Stimulated activated CD4-positive, alpha-beta T cell treated with anti-CD3 and anti-CD28 coated beads, TNF-alpha, amount 100 ng/mL, for 48 hours (primary cell): Measurements from ENCODE around the gene TTLL5.
A peak's percentile ranks its signal among the peaks of the same experiment; 100 is the strongest.

Source experiments
- DNase-seq, 3 donors: peaks; one replicate each; pipeline ENCODE4 v3.0.0-alpha.2; 2020; ENCODE audit warnings: low read depth in 3 of 3

TTLL5 gene

DNA sequence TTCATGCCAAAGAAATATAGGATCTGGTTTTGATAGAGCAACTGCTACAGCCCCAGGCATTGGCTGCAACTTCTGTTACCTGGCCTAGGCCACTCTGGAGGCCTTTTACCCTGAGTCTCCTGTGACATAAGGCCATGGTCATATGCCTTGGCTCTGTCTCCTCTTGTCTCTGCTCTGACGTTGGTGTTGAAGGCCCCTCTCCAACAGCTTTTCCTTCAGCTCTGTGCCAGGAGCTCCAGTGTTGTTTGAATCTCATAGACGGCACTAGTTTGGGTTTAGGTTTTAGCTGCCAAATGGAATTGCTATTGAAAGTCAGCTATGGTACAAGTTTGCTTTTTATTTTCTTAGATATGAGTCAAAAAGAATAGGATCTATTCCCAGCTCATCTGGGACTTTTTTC lies 41.1 kb downstream of the TTLL5 start:
- DNase-seq, result no peak

DNA sequence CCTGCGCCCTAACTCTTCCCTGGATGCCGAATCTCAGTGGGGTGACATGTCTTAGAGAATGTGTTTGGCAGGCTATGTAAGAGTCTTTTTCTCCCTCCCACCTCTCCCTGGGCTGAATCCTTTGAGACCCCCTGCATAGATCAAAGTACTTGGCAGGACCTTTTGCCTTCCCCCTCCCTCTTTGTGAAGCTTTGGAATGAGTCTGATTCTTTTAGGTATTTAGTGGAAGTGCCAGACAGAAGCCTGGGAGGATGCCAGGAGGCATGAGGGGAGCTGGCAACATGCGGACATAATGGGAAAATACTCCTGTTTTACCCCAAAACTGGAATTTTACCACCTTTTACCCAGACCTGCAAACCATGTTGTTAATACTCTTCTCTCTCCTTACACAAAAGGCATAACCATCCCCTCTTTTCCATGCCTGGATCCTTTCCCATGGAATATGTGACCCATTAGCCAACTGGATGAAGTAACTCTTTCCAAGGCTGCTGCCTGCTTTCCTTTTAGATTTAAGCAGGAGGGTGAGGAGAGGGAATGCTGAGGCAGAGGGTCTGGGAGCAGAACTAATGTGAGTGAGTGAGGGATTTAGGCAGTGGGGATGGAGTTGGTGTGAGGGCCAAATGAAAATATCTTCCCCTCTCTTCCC lies 41.7 kb downstream of the TTLL5 start:
- DNase-seq, result no peak

DNA sequence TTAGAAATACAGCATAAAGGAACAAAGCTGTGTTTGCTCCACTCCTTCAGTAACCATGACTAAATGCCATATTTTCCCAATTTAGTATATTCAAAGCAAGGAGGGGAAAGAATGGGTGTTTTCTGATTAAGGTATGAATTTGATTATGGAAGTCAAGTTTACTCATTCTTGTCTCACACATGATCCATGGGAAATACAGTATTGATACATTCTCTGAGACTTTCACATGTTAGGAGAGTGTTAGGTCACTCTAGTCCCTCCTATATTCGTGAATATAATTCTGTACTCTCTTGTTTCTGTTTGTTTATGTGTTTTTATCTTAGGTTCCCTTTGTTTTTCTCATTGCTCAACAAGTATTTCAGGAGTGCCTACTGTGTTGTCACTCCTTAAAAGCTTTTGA lies 42.4 kb downstream of the TTLL5 start:
- DNase-seq, result no peak

DNA sequence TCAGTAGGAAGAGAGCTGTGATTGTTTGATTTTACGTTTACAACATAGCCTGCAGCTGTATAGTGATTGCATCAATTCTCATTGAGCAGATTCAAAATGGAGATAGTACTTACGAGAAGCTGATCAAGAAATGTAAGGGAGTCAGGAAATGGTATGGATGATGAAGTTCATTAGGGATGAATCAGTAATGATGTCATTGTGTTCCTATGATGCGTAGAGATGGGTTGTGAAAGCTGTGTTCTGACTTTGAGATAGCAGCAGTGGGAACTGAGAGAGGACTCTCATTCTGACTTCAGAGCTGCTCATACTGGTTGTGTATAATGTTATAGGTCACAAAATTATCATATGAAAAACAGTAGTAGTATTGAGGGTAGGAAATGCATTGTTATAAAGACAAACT lies 44.0 kb downstream of the TTLL5 start:
- no peak for DNase-seq

DNA sequence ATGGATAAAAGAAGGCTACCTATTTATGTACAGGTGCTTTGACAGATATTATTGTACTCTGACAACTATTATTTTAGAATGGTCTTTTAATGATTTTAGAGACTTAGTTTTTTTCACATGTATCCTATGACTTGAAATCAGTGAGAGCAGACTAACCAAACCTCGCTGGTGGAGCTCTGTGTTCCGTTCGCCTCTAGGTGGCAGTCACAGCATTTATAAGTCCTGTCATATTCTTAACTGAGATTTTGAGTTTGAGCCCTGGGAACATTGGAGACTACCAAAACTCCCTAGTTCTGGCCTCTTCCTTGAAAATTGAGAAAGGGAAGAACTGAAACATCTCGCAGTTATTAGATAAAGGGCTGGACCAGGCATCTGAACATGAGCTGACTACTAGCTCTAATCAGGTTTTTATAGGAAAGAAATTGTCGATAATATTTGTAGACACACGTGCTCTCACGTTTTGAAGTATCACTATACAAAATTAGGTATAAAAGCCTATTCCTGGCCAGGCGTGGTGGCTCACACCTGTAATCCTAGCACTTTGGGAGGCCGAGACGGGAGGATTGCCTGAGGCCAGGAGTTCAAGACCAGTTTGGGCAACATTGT lies 48.3 kb downstream of the TTLL5 start:
- peak in 2 of 3 donors; percentile 18 to 61 for DNase-seq

DNA sequence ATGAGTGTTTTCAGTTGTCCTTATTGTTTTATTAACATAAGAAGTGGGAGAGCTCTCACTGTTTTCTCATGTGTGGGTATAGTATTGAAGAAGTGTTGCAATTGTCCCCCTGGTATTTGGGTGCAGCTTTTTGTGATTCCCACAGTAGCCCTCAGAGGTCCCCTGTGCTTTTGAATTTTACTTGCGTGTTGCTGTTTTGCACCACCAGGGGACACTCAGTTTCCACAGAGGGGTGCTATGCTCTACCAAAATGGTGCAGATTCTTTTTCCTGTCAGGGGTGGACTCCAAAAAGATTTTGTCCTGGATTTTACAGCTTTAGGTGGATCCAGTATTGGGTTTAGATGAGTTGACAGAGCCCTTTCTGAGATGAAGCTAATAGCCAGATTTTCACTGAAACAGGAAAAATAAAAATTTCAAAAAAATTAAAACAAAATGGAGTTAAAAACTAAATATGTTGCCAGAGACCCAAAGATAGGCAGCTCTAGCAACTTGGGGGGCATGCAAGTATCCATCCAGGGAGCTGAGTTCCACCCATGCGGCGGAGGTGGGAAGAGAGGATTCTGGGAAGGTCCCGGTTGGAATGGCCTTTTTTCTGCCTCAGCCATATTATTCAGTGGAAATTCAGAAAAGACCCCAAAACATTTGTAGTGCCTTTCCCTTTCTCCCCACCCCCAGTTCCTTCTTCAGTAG lies 50.2 kb downstream of the TTLL5 start:
- DNase-seq, result no peak

DNA sequence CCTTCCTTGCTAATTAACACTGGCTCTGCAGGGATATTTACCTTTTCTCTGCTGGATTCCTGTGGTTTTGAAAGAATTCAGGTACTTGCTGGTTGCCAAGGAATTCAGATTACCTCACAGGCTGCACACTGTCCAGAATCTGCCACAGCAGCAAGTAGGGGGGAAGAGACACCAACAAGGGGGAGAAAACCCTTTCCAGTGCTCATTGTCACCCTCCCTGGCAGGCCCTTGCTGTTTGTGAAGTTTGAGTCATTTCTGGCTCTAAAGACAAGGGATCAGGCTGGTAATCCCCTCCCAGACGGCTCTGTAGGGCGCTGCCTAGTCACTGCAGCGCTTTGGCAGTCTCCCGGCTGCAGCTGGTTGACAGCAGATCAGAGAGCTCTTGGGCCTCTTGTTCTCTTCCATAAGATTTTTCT lies 50.8 kb downstream of the TTLL5 start:
- no peak for DNase-seq

DNA sequence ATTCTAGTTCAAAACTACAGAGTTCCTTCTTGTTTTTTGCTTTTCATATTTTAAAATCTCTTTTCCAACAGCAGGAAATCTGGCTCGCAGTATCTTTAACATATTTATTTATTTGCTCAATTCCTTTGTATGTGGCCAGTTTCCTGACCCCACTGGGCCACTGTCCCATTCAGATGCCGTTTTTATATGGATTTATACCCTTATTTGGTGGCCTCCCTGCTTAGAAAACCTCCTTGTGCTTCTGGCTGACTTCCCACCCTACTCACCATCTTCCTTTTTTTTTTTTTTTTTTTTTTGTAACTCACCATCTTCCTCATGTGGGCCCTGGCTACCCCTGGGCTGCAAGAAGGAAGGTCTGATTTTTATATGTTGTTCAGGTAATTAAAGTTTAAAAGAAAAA lies 53.9 kb downstream of the TTLL5 start:
- no peak for DNase-seq

DNA sequence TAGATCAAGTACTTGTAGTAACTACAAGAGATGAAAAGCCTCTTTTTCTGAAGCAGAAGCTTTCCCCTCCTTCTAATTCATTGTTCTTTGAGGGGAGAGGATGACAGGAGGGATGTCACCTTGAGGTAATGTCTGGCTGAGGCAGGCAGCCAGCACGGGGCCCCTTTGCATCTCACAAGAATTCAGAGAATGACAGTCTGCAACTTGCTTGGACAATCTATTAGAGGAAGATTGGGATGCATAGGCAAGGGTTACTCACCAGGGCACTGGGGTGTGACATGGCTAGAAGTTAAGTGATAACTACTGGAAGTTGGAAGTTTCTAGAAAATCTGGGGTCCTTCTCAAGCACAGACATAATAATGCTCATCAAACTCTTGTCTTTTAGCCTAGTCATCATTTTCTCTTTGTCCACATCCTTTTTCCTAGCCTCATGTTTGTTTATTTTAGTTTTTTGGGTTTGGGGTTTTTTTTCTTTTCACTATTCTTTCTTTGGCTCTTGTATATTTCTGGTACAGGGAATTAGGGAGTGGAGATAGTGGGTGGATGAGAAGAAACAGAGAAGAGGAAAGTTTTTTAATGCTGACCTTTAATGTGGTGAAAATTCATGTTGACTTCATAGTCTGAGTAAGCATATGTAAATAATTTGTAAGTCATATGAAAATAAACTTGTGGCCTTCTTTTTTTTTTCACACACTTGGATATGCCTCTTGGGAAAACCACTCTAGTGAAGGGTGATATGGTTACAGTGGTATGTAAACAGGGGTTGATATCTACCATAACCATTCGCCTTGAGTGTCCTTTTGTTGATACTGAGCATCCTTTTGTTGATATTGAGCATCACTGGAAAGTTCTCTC lies 55.1 kb downstream of the TTLL5 start:
- no peak for DNase-seq

DNA sequence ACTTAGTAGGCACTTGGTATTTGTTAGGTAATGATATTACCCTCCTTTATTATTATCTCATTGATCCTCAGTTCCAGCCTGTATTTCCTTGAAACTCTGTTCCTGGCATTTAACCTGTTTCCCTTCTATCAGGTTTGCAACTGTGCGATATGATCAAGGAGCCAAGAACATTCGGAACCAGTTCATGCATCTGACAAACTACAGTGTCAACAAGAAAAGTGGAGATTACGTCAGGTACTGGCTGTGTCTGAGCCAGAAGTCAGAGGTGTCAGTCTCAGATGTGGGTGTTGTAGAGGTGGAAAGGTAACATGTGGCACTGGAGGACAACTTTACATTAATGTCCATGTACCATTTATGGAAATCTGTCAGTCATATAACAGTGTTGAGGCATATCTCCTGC lies 56.7 kb downstream of the TTLL5 start:
- DNase-seq, result no peak

DNA sequence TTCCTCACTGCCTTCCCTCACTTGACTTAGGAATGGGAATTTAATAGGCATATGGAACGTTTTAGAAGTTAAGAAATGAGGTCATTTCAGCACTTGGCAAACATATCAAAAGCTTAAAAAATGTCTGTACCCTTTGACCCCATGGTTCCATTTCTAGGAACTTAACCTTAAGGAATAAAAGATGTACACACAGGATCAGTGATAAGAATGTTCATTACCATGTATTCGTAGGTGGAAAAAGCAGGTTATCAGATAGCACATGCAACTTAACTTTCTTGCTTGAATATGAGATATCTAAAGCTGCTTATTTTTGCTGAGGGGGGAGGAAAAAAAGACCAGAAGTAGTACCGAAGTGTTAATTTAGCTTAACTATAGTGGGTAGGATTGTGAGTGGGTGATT lies 57.2 kb downstream of the TTLL5 start:
- no peak for DNase-seq

DNA sequence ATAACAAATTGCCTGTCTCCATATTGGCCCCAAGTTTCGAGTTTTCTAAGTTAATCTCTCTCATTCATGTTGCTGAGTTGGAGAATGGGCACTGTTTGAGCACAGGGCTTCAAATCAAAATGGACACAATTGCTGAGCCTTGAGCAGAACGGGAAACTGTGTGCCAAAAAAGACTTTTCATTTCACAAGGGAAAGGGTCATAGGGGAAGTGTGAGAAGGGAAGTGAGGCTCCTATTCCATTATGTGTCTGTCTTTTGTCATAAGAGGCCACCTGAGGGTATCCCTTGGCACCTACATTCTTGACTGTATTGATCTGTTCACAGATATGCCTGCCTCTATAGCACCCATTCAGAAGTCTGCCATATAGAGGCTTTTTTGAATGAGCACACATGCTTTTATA lies 59.1 kb downstream of the TTLL5 start:
- no peak for DNase-seq

DNA sequence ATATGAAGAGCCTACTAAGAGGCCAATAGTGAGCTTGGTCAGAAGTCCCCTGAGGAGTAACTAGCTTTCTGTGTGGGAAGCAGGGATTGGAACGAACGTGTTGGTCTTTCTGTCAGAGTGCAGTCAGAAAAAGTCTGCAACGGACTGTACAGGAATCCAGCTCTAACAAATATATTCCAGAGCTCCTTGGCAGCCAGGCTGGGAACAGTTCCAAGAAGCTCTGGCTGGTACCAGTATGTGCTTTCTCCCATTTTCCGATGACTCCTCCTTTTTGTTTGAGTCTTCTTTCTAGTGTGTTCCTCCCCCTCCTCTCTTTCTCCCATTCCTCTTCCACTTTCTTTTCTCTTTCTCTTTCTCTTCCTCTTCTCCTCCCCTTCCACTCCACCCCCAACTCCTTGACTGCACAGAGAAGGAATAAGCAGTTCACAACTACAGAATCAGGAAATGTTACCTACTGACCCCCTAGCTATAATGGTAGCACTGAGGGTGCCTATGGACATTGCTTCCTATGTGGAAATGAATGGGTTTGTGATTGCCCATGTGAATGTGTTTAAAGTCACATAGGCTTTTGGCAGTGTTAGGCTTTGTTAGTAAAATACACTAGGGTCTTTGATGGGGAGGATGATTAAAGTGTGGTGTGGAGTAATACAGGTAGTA lies 59.9 kb downstream of the TTLL5 start:
- DNase-seq, result no peak

DNA sequence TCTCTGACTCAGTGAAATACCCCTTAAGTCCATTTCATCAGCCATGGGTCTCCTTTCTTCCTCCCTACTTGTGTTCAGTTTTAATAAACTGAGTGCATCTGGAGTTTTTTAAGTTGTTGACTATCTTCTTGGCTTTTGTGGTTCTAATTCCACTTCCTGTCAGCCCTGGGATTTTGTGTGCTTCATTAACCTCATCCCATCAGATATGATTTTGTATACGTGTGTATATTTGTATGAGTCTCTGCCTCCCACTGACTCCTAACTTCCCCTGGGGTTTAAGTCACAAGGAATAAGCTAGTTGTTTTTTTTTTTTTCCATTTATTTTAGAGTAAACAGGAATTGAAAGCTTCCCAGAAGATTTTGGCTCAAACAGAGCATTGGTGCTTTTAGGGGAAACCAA lies 62.7 kb downstream of the TTLL5 start:
- no peak for DNase-seq

DNA sequence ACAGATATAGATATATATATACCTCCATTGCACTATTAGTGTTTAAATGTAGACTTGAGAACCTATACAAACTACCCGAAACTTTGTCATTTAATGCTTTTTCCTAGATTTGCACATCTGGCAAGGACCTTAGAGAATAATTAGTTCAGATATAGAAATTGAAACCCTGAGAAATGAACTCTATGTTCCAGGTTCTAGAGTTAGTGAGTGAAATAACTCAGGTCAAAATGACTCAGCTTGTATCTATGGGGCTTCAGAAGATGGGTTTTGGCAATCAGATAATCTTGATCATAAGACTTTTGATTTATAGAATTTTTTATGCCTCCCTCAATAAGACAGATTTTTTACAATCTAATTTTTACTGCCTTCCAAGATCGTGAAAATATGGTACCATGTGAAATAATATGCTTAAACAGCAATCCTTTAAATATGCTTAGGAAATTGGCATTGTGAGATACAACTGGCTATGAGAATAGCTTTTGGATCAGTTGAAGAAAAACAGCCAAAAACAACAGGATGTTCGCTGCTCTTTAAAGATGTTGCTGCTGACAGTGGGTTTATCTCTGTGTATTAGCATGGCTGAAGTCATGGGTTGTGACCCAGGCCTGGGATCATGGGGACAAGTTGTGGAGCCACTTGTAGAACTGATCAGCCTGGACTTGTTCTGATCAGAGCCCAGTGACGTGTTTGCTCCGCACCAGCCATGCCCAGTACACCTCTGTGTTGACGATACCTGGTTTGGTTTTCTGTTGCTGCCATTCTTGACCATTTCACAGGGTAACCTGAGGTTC lies 63.6 kb downstream of the TTLL5 start:
- no peak for DNase-seq

DNA sequence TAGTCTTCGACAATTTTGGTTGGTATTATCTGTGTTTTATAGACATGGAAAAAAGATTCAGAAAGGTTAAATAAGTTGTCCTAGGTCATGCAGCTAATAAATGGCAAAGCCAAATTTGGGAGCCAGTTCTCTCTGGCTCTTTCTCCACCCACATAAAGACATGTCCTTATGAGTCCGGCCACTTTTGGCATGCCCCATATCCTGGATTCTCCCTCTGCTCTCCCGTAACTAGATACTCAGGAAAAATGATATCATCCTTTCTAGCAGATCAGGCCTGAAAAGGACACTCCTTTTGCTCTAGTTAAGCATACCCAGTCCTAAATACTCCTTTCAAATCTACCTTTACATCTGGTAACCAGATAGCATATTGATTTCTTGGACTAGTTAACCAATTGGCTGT lies 64.4 kb downstream of the TTLL5 start:
- no peak for DNase-seq

DNA sequence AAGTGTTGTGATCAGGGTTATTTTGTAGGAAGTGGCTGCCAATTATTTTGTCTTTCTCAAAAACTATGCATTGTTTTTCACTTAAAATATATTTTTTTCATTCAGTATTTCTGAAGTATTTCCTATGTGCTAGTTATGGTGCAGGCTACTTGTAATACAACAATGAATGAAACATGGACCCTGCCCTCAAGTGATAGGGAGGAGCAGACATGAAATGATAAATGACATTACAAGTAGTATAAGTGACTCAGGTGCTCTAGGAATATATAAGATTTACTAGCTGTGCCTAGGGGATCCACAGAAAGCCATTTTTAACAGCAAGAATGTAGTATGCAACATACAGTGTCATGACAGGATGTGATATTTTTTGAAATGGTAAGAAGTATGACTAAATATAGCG lies 65.3 kb downstream of the TTLL5 start:
- DNase-seq, result no peak

DNA sequence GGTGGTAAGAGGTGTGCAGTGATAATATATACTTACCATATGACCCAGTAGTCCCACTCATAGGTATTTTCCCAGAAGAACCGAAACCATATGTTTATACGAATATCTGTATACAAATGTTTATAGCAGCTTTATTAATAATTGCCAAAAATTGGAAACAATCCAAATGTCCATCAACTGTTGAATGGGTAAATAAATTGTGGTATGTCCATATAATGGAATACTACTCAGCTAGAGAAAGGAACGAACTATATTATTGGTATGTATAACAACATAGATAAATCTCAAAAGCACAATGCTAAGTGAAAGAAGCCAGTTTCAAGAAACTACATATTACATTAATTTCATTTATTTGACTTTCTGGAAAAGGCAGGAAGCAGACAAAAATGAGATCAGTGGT lies 66.1 kb downstream of the TTLL5 start:
- DNase-seq, result no peak

DNA sequence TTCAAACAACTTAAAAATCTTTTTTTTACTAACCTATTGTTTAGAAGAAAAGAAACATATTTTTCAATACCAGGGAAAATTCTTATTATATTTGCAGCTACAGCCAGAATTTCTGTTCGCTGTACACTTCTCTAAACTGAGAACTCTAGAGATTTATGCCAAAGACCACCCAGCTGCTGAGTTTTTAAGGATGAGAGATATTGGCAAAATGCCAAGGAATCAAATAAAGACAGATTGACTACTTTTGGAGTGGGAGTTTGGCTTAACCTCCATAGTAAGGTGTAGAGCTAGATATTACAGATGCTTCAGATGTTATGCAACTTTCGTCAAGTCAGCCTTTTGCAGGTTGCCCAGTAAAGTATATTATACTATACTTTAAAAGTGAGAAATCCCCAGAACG lies 71.8 kb downstream of the TTLL5 start:
- no peak for DNase-seq

DNA sequence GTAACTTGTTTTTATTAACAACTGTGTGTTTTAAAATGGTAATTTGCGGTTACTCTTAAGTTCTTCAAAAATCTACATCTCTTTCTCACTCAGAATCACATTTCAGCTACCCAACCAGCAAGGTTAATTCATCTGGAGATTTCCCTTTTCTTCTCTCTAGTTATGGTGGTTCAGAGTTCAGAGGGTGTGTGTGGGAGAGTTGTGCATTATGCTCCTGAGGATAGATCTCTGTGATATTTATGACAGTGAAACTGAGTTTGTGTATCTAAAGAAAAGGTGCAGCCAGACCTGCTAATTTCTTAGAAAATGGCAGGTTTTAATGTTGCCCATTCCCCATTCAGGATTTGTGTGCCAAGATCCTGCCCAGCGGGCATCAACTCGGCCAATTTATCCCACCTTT lies 73.8 kb downstream of the TTLL5 start:
- no peak for DNase-seq

DNA sequence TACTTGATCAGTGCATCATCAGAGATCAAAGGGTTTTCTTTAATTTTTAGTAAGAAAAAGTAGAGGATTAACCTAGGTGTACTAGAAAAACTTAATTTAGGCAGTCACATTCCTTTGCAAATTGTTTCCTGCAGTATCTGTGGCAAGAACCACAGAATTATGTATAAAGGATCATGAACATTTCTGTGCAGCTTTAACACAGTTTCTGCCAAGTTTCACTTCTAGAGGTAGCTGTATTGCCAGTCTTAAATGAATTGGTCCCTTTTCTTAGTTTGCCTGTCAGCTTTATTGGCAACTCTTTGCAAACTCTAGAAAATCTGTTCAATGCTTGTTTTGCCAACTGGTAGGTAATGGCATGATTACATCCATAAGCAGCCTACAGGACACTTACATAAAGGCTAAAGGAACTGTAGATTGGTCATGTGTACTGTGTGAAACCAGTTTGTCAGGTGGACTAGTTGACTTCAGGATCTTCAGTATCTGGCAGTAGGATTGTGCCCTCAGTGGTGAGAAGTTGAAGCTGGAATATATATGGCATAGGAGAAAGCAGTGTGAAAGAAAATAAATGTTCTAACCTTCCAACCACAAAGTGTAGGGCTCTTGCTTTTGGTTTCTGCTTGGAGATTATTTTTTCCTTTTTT lies 75.9 kb downstream of the TTLL5 start:
- DNase-seq, result no peak
